GM19452 (cell line): Measurements from ENCODE around the gene TEKT5.
"Not testable (repeated sequence)": the region's sequence is repeated elsewhere in the genome, so short reads cannot be mapped to it uniquely, and the experiment has no call there.

ENCODE experiments used
- ATAC-seq: cut with Tn5 transposase; IDR thresholded peaks from one replicate; pipeline ENCODE4 v1.9.1; 2021; ENCODE audit not compliant: unreplicated experiment

Gene TEKT5

GRCh38 chr16:10635365-10636021, 59.2 kb downstream of the TEKT5 start:
- ATAC-seq, result no peak

DNA sequence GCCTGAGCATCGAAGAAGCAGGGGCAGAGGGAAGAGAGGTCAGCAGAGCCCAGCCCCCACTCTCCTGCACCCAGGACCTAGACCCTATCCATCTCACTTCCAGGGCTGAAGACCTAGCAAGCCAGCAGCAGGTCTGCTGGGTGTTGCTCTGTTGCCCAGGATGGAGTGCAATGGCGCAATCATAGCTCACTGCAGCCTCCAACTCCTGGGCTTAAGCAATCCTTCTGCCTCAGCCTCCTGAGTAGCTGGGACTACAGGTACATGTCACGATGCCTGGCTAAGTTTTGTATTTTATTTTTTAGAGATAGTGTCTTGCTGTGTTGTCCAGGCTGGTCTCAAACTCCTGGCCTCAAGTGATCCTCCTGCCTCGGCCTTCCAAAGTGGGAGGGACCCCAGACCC, 61.3 kb downstream of the TEKT5 start:
- ATAC-seq, result not testable (repeated sequence)

DNA sequence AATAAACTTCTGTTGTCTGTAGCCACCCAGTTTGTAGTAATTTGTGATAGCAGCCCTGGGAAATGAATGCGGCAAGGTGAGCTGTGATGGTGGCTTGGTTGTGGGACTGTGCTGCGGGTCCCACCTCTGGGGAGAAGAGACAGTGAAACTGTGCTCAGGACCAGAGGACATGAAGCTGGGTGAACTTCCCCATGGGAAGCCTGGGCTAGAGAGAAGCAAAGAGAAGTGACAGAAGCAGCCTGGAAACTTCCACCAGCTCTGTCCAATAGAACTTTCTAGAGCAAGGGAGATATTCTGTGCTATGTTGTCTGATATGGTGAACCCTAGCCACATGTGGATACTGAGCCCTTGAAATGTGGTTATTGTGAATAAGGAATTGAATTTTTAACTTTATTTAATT, 62.8 kb downstream of the TEKT5 start:
- no peak for ATAC-seq

DNA sequence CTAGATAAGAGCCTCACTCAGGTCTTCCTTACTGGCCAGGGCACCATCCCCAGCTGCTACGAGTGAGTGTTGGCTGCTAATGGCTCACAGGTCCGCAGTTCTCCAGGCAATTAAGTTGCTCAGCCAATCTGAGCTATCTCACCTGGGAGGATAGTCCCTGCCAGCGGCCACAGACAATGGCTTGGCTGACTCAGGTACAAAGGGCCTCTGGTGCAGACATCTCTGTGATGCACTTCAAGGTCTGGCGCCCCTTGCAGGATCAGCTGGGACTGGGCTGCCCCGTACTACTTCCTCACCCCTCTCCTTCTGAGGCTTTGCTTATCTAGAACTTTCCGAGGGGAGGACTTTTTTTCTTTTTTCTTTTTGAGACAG, 65.2 kb downstream of the TEKT5 start:
- ATAC-seq, result no peak

DNA sequence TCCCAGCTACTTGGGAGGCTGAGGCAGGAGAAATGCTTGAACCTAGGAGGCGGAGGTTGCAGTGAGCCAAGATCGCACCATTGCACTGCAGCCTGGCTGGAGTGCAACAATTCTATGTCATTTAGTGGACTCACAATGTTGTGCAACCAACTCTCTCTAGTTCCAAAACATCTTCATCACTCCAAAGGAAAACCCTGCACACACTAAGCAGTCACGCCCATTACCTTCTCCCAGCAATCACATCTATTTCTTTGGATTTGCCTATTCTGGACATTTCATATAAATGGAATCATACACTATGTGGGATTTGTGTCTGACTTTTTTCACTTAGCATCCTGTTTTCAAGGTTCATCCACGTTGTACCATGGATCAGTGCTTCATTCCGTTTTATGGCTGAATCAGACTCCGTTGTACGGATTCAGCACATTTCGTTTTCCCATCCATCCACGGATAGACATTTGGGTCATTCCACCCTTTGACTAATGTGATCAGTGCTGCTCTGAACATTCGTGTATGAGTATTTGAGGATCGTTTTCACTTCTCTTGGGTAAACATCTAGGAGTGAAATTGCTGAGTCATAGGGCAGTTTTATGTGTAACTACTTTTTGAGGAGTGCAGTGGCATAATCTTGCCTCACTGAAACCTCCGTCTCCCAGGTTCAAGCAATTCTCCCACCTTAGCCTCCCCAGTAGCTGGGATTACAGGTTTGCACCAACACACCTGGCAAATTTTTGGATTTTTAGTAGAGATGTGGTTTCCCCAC, 69.0 kb downstream of the TEKT5 start:
- no peak for ATAC-seq

DNA sequence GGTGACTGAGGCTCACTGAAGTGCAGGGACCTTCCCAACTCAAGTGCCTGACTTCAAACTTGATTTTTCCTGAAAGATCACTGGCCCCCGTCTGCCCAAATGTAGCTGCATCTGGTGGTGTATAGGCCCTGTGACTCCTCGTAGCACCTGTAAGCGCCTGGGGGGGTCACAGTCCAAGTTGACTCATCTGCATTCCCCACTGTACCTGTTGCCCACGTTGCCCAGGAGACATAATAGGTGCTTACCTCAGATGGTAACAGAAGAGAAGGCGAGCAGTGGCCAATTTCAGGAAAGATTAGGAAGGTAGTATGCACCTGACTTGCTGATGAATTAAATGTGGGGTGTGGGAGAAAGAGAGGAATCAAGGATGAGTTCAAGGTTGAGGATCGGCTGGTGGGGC, 70.2 kb downstream of the TEKT5 start:
- ATAC-seq, result no peak

DNA sequence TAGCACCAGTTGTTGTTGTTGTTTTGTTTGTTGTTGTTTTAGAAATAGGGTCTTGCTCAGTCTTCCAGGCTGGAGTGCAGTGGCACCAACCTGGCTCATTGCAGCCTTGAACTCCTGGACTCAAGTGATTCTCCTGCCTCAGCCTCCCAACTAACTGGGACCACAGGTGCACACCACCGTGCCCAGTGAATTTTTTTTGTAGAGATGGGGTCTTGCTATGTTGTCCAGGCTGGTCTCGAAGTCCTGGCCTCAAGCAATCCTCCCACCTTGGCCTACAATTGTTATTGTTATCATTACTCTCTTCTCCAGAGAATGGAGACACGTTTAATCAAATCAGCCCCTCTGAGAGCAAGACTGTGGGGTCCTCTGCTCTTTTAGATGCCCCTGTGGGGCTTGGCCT, 71.7 kb downstream of the TEKT5 start:
- ATAC-seq, result no peak

GRCh38 chr16:10622036-10622921, 72.5 kb downstream of the TEKT5 start:
- no peak for ATAC-seq

GRCh38 chr16:10621216-10621949, 73.3 kb downstream of the TEKT5 start:
- ATAC-seq, result not testable (repeated sequence)

- ATAC-seq, result no peak
Observed at GRCh38 chr16:10620120-10620519, 74.6 kb downstream of the TEKT5 start.

- ATAC-seq, result no peak
Observed at GRCh38 chr16:10619271-10619849, 75.4 kb downstream of the TEKT5 start.

- ATAC-seq, result no peak
Observed at GRCh38 chr16:10618710-10619209, 76.0 kb downstream of the TEKT5 start.

DNA sequence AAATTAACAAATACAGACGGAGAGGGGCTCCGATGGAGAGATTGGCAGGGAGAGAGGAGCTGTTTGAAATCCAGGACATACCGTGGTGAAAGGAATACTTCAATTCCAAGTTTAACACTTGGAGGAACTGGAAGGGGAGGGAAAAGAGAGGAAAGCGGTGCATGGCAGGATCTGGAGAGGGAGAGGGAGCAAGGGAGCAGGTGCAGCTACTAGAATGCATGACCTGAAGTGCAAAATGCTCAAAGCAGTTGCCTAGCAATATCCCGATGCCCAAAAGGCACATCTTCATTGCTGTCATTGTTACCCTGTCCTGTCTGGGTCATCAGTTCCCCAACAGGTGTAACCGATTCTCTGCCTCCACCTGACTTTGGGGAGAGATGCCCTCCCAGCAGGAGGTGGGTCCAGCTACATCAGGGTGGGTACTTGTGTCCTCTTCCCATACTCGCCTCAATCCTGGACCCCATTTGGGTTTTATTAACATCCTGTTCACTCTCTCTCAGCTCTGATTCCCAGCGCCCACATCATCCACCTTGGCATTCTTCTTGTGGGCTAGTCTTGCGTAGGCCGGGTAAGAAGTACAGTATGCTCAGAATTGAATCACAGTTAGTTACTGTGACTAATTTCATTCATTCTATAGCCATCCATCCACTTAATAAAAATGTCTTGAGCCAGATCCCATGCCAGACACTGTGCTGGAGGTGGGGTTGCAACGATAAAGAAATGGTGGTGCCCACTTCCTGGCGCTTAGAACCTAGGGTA, 76.9 kb downstream of the TEKT5 start:
- no peak for ATAC-seq

DNA sequence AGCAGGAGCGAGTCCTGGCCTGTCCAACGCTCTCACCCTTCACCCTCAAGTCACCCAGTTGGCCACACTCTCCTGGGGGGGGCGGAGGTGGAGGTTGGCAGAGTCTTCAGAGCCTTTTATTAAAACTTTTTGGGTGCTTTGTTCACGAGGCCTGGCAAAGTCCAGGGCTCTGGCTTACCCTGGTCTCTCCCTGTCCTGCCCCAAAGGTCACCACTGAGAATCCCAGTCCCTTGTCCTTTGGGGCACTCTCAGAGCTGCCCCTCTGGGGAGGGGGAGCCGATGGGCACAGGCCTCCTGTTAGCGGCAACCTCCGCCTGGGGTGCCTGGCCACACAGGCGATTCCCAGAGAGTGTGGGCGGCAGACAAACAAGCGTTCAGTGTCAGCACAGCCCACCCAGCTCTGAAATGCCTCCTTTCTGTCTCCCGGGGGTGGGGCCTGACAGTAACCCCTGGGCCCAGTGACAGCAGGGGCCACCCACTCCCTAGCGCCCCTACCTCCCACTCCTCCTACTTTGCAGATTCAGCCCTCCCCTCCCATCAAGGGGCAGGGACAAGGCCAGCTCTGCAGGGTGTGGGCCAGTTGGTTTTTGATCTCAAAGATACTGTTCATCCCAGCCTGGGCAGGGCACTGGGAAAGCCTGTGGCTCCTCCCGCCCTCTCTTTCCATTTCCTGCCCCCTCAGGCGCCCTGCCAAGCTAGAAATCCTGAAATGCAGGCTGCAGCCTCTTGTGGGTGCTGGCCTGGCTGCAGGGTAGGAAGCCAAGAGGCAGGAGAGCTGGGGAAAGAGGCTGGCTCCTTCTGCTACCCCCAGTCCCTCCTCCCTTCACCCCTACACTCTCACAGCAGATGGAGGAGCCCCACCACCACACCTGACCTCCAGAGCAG, 77.7 kb downstream of the TEKT5 start:
- no peak for ATAC-seq

DNA sequence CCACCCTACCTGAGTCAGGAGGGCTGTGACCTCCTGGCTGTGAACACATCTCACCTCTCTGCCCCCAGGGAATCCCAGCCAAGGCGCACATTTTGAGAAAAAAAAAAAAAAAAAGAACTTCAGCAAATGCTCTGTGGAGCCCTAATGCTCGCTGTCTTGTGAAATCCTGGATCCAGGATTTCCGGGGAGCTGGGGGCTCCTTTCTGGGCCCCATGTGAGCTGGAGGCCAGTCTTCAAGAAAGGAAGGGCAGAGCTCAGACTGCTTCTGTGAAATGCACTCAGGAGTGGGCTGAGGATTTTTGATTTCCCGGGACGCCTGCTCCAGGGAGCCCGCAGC, 78.3 kb downstream of the TEKT5 start:
- ATAC-seq, result no peak

DNA sequence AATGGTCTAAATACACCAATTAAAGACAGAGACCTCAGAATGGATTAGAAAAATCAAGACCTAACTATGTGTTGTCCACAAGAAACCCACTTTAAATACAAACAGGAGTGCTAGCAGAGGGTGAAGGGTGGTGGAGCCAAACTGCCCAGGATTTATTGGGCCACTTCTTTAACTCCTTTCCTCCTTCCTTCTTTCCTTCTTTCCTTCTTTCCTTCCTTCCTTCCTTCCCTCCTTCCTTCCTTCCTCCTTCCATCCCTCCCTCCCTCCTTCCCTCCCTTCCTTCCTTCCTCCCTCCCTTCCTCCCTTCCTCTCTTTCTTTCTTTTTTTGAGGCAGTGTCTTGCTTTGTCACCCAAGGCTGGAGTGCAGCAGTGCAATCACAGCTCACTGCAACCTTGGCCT, 80.0 kb downstream of the TEKT5 start:
- no peak for ATAC-seq

DNA sequence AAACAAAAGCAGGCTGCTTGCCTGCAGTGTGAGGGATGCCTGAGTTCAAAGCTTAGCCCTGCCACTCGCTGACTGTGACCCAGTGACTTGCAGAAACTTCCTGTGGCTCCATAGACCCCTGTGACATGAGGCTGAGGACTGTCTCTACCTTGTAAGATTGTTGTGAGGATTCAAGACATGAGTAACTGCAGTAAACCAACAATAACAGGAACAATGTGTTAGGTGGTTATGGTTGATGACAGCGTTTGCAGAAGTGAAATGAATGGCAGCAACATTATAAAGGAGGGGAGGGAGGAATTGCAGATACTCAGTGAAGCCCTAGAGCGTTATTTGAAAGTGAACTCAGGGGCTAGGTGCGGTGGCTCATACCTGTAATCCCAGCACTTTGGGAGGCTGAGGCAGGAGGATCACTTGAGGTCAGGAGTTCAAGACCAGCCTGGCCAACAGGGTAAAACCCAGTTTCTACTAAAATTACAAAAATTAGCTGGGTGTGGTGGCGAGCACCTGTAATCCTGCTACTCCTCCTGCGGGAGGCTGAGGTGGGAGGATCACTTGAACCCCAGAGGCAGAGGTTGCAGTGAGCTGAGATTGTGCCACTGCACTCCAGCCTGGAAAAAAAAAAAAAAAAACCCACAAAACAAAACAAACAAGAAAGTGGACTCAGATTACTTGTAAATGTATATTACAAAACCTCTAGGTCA, 80.8 kb downstream of the TEKT5 start:
- no peak for ATAC-seq

DNA sequence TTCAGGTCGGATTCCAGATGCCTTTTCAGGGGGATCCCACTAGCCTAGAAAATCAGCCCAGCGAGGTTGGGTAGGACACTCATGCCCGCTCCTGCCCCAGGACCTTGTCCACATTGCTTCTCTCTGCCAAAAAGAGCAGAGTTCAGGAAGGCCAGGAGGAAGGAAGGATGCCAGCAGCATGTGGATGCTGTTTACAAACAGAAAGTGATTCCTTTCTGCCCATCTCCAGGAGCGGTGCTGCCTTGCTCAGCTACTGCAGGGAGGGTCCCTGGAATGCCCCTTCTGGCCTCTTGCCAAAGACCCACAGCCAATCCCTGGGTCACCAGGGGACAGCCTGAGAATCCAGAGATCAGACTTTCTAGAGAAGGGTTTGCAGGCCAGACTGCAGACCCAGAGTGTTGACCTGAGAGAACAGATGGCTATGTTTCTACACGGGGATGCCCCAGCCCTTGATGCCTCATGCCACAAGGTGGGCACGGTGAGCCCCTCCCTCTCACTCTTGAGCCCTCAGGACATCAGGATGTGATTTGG, 82.0 kb downstream of the TEKT5 start:
- no peak for ATAC-seq
